ENCODE results near the gene PIGH.

GRCh38 chr14:67555518-67556090 lies 44.5 kb downstream of the PIGH start:
- TF ChIP-seq CTCF (IDR thresholded peaks at IDR 0.05) (no peak), POLR2A (IDR thresholded peaks at IDR 0.05) (no peak)

All from right lobe of liver (tissue), 4 donors.